Measurements from ENCODE around the gene RPS21. TPM values are rescaled to one million over a fixed set of nuclear protein-coding genes. Genes with fewer than 3 reads are reported as not detected.
A peak's percentile ranks its signal among the peaks of the same experiment; 100 is the strongest.

Gene RPS21
- total and polyA plus RNA-seq, 10 of the 15 experiments (the other 5 are each of a cell fraction or from before 2014, with no cell fraction given) = 1,474 to 4,987 (median 2,439) TPM

GRCh38 chr20:62367633-62368391 is 19.1 kb upstream of the RPS21 start:
- Histone ChIP-seq H3K4me1 (ENCODE audit: control insufficient read depth, insufficient read depth, low read length) (peaks cover 5% of the 10 kb centered on the region), H4K20me1 (ENCODE audit: control insufficient read depth, insufficient read depth) (no peaks in the 10 kb centered on the region), H3K27ac (ENCODE audit: control insufficient read depth, insufficient read depth) (no peak overlapping the region), H3K36me3 (ENCODE audit: control insufficient read depth in 2 of 2, insufficient read depth in 2 of 2, low read length in 1 of 2) (no peaks in the 10 kb centered on the region), H2AFZ (ENCODE audit: control insufficient read depth, low read depth, low read length) (no peak overlapping the region; the same call in 1 of the 2 replicates), H3K9me3 (replicated peaks; ENCODE audit: control insufficient read depth, insufficient read depth, low read length) (no peaks in the 10 kb centered on the region), H3K4me3 (no peak overlapping the region), H3K79me2 (ENCODE audit: control insufficient read depth, insufficient read depth, low read length) (no peaks in the 10 kb centered on the region), H3K9ac (ENCODE audit: control insufficient read depth, insufficient read depth, low read length) (no peak overlapping the region), H3K27me3 (replicated peaks in 1 of 2; ENCODE audit: control insufficient read depth in 2 of 2, insufficient read depth in 2 of 2, low read length in 1 of 2) (peaks cover 4 to 15% of the 10 kb centered on the region in 2 experiments), H3K4me2 (ENCODE audit: control insufficient read depth, insufficient read depth) (peak overlapping the region; percentile 75; the same call in 1 of the 2 replicates)
- FAIRE-seq (no peak), ATAC-seq (peak; percentile 41), DNase-seq (ENCODE audit: low read depth, low spot score) (no peak)
- ChIA-PET POLR2A (no interaction called here), RAD21 (ENCODE audit: unreplicated experiment) (no interaction called here), SMC1A (ENCODE audit: uncharacterized antibody, unreplicated experiment) (no interaction called here), CTCF (interaction anchor here (1.3 kb wide), 1 partner anchor 15 kb away, joined by 5 read pairs; no protein-coding TSS in a partner anchor)
- WGBS (ENCODE audit: insufficient coverage, insufficient replicate concordance, low lambda C conversion rate, missing lambda C conversion rate) = 8% methylated on average over 37 of the region's 37 CpGs
- intact Hi-C loops (cut with micrococcal nuclease; ENCODE audit: unreplicated experiment) (no loop called here), in situ Hi-C loops (cut with MboI) (no loop called here)
- no TSS peak for BruUV-seq (replicated peaks)
- TF ChIP-seq RFX5 (IDR thresholded peaks at IDR 0.05; ENCODE audit: low read depth, low read length) = no peak
- TF ChIP-seq CHD2 (IDR thresholded peaks at IDR 0.05; ENCODE audit: borderline replicate concordance, low read depth, low read length) = no peak
- TF ChIP-seq TCF12 (IDR thresholded peaks at IDR 0.05; ENCODE audit: low read depth, low read length) = peak; percentile 50; the same call in 1 of the 2 replicates

GRCh38 chr20:62368392-62368975 is 18.4 kb upstream of the RPS21 start:
- ChIA-PET SMC1A (ENCODE audit: uncharacterized antibody, unreplicated experiment) (no interaction called here), RAD21 (ENCODE audit: unreplicated experiment) (no interaction called here), CTCF (interaction anchor here (1.1 to 1.3 kb wide), 2 partner anchors 14 to 66 kb away, joined by 3 to 5 read pairs; no protein-coding TSS in a partner anchor), POLR2A (no interaction called here)
- in situ Hi-C loops (cut with MboI) = no loop called here
- no peak overlapping the region for H3K9ac ChIP-seq (ENCODE audit: control insufficient read depth, insufficient read depth, low read length)
- WGBS (ENCODE audit: insufficient coverage, insufficient replicate concordance, low lambda C conversion rate, missing lambda C conversion rate) = 0% methylated on average over 11 of the region's 15 CpGs
- H3K4me2 ChIP-seq (ENCODE audit: control insufficient read depth, insufficient read depth) = no peak overlapping the region
- H3K9me3 ChIP-seq (replicated peaks; ENCODE audit: control insufficient read depth, insufficient read depth, low read length) = no peaks in the 10 kb centered on the region
- H3K27me3 ChIP-seq (replicated peaks in 1 of 2; ENCODE audit: control insufficient read depth in 2 of 2, insufficient read depth in 2 of 2, low read length in 1 of 2) = peaks cover 4 to 15% of the 10 kb centered on the region in 2 experiments
- intact Hi-C loops (cut with micrococcal nuclease; ENCODE audit: unreplicated experiment) = no loop called here
- no peak for FAIRE-seq
- ATAC-seq = no peak
- H3K79me2 ChIP-seq (ENCODE audit: control insufficient read depth, insufficient read depth, low read length) = no peaks in the 10 kb centered on the region
- H3K36me3 ChIP-seq (ENCODE audit: control insufficient read depth in 2 of 2, insufficient read depth in 2 of 2, low read length in 1 of 2) = no peaks in the 10 kb centered on the region
- peaks cover 5% of the 10 kb centered on the region for H3K4me1 ChIP-seq (ENCODE audit: control insufficient read depth, insufficient read depth, low read length)
- TF ChIP-seq ZSCAN29 (IDR thresholded peaks at IDR 0.05) (no peak), SUZ12 (IDR thresholded peaks at IDR 0.05; ENCODE audit: unreplicated experiment) (peak; percentile 24)
- H2AFZ ChIP-seq (ENCODE audit: control insufficient read depth, low read depth, low read length) = no peak overlapping the region
- no TSS peak for BruUV-seq (replicated peaks)
- no peaks in the 10 kb centered on the region for H4K20me1 ChIP-seq (ENCODE audit: control insufficient read depth, insufficient read depth)
- H3K27ac ChIP-seq (ENCODE audit: control insufficient read depth, insufficient read depth) = no peak overlapping the region
- H3K4me3 ChIP-seq = no peak overlapping the region
- DNase-seq (ENCODE audit: low read depth, low spot score) = no peak
